ENCODE data around the gene ABCA5.

The ABCA5 gene

DNA sequence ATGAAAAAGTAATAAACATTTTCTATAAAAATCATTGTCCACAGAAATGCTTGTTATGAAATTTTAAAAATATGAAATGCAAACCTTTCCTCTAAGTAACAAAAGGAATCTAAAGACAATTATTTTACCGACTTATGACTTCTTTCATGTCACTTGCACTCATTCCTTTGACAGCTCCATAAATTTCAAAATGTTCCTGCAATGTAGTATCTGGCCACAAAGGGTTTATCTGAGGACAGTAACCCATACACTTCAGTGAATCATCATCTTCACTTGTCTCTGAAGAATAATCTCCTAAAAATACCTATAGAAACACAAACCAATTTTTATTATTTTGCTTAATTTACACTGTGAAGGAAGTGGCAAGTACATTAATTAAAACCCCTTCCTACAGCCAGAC, 72.7 kb downstream of the ABCA5 start:
- DNase-seq (ENCODE audit: low read depth in 2 of 2) = no peak

GRCh38 chr17:69250641-69251040, 76.3 kb downstream of the ABCA5 start:
- no peak for DNase-seq (ENCODE audit: low read depth in 2 of 2)

GRCh38 chr17:69246726-69247375, 80.1 kb downstream of the ABCA5 start:
- no peak for DNase-seq (ENCODE audit: low read depth in 2 of 2)

GRCh38 chr17:69246202-69246601, 80.7 kb downstream of the ABCA5 start:
- DNase-seq (ENCODE audit: low read depth in 2 of 2) = no peak

GRCh38 chr17:69245617-69246016, 81.3 kb downstream of the ABCA5 start:
- no peak for DNase-seq (ENCODE audit: low read depth in 2 of 2)

GRCh38 chr17:69239611-69240600, 87.0 kb downstream of the ABCA5 start:
- DNase-seq (ENCODE audit: low read depth in 2 of 2) = no peak

- DNase-seq (ENCODE audit: low read depth in 2 of 2) = no peak
Measured at GRCh38 chr17:69236946-69237345, 90.0 kb downstream of the ABCA5 start.

DNA sequence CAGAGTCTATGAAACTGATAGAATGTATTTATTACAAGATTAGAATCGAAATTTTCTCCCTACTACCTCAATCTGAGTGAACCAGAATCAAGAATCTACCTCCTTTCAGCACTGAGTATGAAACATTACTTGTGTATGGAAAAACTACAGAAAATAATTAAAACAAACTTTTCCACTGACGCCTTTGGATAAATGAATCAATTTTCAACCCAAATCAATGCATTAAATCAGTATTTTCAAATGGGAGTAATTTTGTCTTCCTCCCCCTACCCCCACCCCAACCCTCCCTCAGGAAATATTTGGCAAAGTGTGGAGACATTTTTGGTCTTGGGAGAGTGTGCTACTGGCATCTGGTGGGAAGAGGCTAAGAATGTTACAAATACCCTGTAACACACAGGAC, 90.5 kb downstream of the ABCA5 start:
- DNase-seq (ENCODE audit: low read depth in 2 of 2) = no peak

DNA sequence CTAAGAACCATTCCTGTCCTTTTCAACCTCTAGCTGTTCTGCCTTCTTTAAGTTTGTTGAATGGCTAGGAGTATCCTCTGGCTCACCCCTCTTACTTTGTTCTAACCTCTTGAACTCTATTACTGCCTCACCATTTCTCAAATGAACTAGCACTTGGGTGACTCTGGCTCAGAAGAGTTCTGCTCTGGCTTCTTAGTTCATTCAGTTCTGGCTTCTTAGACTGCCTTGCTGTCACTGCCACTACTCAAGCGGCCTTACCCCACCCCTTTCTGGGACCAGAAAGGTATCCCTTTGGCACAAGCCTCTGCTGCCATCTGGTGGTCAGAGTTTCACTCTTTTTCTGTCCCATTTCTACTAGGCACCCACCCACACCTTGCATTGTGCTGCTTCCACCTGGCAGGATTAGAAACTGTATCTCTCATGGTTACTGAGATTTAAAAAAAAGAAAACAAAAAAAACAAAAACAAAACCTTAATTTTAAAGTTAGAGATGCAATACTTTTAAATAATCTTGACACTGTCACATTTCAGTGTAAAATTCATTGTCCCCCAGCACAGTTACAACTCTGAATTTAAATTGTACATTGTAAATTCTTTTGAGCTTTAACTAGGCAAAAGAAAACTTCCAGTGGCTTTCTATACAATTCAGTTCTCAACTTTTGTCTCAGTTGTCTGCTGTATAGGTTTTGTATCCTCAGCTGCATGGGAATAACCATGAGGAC, 91.4 kb downstream of the ABCA5 start:
- peak; percentile 5 to 10 for DNase-seq (ENCODE audit: low read depth in 2 of 2)

- DNase-seq (ENCODE audit: low read depth in 2 of 2) = no peak
Measured at GRCh38 chr17:69232650-69233049, 94.3 kb downstream of the ABCA5 start.

DNA sequence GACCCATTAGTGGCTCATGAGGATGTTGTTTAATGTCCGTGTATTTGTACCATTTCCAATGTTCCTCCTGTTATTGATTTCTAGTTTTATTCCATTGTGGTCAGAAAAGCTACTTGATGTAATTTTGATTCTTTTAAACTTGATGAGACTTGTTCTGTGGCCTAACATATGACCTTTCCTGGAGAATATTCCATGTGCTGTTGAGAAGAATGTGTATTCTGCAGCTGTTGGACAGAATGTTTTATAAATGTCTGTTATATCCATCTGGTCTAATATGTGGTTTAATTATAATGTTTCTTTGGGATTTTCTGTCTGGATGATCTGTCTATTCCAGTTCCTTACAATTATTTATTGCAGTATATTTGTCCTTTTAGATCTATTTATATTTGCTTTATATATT, 95.4 kb downstream of the ABCA5 start:
- DNase-seq (ENCODE audit: low read depth in 2 of 2) = no peak

- DNase-seq (ENCODE audit: low read depth in 2 of 2) = no peak
Measured at GRCh38 chr17:69230939-69231338, 96.0 kb downstream of the ABCA5 start.

DNA sequence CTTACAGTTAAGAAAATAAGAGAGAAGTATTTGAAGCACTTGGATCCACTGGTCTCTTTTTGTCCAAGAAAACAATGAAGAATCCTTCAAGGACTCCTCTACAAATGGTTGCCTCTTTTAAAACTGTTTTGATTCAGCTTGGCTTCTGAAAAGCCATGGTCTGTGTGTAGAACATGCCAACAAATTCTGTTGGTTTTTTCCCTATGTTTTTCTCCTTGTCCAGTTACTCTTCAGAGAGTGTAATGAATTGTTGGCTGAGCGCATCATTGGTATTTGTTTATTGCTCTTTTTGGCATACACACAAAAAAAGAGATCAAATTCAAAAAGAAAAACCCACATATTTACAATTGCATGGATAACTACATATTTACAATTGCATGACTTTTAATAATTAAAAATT, 98.4 kb downstream of the ABCA5 start, which contains the start of gene ABCA10:
Gene ABCA10 (minus strand): TSS at position 249 of the 400 bp plus-strand sequence. CDS start 3,466 bp downstream, outside the sequence.
- DNase-seq (ENCODE audit: low read depth in 2 of 2) = no peak

- no peak for DNase-seq (ENCODE audit: low read depth in 2 of 2)
Measured at GRCh38 chr17:69228018-69228417, 98.9 kb downstream of the ABCA5 start.

DNA sequence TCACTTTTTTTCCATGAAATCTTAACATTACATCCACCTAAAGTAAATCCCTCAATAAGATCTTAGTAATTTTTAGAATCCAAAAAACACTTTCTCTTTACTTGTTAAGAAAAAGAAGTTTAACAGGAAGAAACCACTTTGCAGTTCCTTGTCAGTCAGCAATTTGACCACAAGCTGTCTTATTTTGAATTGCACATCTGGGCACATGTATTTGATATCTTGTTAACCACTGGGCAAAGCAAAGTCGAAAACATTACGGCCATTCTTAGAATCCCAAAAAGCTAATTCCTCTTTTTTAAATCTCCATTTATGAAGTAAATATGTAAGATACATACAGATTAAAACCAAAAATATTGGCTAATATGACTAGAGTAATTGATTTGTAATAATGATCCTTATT, 99.4 kb downstream of the ABCA5 start:
- DNase-seq (ENCODE audit: low read depth in 2 of 2) = no peak

GRCh38 chr17:69223809-69224208, 103.1 kb downstream of the ABCA5 start:
- no peak for DNase-seq (ENCODE audit: low read depth in 2 of 2)

- DNase-seq (ENCODE audit: low read depth in 2 of 2) = no peak
Measured at GRCh38 chr17:69222707-69223258, 104.2 kb downstream of the ABCA5 start.

GRCh38 chr17:69220098-69220497, 106.8 kb downstream of the ABCA5 start:
- no peak for DNase-seq (ENCODE audit: low read depth in 2 of 2)

GRCh38 chr17:69218986-69219385, 107.9 kb downstream of the ABCA5 start:
- no peak for DNase-seq (ENCODE audit: low read depth in 2 of 2)

- DNase-seq (ENCODE audit: low read depth in 2 of 2) = no peak
Measured at GRCh38 chr17:69213059-69213813, 113.7 kb downstream of the ABCA5 start.

GRCh38 chr17:69208640-69209039, 118.3 kb downstream of the ABCA5 start:
- no peak for DNase-seq (ENCODE audit: low read depth in 2 of 2)
